GM19395 (cell line): ENCODE results near the gene SLC30A2.

ENCODE experiments used
- ATAC-seq: cut with Tn5 transposase; IDR thresholded peaks from one replicate; pipeline ENCODE4 v1.9.1; 2021; ENCODE audit warnings: mild to moderate bottlenecking, moderate library complexity; ENCODE audit not compliant: unreplicated experiment

SLC30A2 gene

DNA sequence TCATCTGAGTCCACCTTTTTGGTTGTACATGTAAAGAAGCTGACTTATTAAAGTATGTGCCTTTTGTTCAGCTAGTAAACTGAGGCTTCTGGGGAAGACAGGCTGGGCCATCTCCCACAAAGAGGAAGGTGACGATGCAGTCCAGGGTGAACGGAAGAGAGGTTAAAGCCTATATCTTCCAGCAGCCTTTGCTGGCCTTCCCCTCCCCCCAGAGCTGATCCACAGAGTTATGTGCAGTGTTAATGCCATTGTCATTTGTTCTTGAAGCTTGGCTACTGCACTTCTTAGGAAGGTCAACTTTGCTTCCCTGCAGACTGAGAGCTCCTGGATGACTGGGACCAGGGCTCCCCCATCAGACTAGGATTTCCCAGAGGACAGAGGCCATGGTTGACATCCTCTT, 2.2 kb downstream of the SLC30A2 start:
- no peak for ATAC-seq

DNA sequence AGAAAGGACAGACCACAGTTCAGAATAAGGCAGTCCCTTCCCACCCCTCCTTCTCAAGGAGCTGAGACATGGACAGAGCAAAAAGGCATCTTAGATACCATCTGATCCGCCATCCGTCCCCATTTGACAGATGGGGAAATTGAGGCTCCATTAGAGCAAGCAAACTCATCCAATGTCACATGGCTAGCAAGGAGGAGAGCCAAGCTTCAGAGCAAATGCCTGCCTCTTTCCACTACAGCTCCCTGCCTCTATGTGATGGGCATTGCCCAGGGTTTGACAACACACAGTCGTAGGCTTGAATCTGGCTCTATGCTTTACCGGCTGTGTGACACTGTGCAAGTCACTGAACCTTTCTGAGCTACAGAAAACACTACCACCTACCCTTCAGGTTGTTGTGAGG, 3.9 kb downstream of the SLC30A2 start:
- ATAC-seq: no peak

- ATAC-seq: no peak
Measured at GRCh38 chr1:26041401-26041800, 4.5 kb downstream of the SLC30A2 start.

DNA sequence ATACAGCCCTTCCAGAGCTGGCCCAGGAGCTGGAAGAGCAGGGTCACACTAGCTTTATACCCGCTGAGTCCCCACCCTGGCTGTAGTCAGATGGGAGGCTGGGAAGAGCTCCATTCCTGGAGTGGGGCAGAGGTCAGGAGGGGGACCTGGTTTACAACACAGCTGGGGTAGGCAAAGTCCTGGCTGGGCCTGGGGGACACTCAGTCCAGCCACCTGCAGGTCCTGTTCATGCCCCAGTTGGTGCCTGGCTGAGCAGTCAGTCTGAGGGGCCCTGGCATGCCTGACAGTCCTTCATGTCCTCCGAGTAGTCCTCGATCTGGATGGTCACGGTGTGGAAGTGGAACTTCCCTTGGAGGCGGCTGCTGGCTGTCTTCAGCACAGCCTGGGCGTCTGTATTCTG, 7.0 kb downstream of the SLC30A2 start:
- ATAC-seq: no peak

GRCh38 chr1:26038477-26038876, 7.4 kb downstream of the SLC30A2 start:
- no peak for ATAC-seq

DNA sequence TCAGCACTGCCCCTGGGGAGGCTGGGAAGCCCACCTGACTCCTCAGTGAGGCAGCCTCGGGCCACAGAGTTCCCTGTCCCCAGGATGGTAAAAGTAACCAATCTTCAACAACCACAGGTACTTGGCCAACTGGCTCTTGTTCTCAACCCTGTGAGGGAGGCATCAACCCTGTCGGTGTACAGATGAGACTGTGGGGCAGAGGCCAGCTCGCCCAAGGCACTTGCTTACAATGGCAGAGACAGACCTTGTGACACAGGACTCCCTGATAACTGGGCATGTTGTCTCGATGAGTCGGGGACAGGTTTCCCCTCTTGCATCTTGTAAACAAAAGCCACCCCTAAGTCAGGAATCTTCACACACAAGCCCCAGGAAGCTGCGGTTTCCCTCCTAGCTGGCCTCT, 8.0 kb downstream of the SLC30A2 start:
- ATAC-seq: no peak

GRCh38 chr1:26036756-26037281, 9.1 kb downstream of the SLC30A2 start:
- no peak for ATAC-seq

GRCh38 chr1:26035959-26036755, 9.8 kb downstream of the SLC30A2 start:
- ATAC-seq: peak; percentile 78

- ATAC-seq: peak; percentile 88
Measured at GRCh38 chr1:26035203-26035958, 10.5 kb downstream of the SLC30A2 start.

GRCh38 chr1:26034504-26035202, 11.3 kb downstream of the SLC30A2 start:
- ATAC-seq: no peak

DNA sequence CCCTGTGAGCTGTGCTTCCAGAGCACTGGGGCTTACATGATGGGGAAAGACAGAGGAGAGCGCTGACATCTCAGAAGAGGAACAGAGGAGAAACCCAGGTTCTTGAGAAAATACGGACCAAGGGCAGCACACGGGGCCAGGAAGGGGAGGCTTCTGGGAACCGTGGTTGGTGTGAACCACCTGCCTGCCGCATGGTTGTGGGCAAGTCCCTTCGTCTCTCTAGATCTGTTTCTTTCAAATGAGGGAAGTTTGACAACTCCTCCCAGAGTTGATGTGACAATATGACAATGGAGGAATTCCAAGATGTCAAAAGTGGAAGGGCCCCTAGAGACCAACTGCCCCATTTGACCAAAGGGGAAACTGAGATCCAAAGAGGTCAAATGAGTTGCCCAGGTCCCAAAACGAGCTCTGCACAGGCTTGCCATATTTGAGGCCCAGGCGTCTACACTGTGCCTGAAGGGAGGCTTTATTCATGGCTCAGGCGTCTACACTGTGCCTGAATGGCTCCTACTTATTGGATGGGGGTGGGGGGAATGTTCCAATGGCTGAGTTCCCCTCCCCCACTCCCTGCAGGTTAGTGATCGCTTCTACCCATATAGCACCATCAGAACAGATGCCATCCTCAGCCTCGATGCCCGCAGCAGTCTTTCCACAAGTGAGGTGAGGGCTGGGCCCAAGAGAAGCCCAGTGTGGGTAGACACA, 13.1 kb downstream of the SLC30A2 start:
- no peak for ATAC-seq

DNA sequence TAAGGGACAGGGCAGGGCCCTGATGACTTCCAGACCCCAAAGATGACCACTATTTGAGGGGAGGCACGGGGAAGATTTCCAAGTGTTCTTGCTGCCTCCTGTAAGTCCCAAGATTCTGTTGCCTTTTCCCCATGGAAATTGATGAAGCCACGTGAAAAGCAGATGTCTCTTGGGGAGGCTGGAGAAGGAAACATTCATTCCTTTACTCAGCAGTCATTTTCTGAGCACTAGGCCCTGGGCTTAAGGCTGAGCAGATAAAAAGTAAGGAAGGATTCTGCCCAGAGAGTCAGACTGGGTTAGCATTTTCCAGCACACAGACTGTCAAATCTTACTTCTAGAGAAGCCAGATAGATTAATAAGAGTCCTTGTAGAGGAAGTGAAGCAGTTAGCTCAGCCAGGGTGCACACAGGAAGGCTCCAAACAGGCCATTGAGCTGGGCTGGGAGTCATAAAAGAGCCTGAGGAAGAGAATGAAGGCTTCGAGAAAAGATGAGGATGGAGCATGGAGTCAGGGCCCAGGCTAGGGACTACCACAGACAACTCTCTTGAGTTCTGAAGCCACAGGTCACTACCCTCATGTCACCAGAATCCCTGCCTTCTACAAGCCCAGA, 14.2 kb downstream of the SLC30A2 start:
- no peak for ATAC-seq

DNA sequence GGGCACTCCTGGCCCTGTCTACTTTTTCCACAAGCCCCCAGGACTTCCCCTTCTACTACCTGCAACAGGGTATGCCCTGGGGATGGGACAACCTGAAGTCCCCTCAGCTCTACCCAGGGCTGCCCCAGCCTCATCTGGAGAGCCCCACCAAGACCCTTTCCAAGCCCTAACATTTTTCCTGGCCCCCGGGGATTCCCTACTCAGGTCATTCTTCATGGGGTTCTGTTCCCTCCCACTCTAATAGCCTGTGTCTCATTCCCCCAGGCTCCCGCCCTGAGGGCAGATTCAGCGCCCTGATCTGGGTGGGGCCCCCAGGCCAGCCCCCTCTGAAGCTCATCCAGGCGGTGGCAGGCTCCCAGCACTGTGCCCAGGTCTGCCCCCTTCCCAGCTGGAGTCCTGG, 14.7 kb downstream of the SLC30A2 start:
- no peak for ATAC-seq

DNA sequence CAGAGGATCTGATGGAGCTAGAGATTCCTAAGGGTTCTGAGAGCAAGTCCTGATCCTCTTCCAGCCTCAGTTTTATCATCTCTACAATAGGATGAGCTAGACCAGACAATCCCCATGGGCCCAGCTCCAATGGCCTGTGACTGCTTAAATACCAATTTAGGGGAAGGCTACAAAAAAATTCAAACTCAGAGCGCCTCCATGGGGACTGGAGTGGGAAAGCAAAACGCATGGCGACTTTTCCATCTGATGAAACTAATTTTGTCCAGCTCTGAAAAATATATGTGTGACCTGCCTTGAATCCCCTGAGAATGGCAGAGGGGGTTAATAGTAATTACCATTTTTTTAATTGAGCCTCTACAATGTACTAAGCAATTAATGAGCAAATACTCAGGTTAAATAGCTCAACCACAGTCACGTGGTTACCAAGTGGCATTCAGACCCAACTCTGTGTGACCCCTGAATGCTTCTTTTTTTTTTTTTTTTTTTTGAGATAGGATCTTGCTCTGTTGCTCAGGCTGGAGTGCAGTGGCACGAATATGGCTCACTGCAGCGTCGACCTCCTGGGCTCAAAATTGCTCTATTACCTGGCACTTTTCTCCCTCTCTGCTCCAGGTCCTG, 15.9 kb downstream of the SLC30A2 start:
- no peak for ATAC-seq

DNA sequence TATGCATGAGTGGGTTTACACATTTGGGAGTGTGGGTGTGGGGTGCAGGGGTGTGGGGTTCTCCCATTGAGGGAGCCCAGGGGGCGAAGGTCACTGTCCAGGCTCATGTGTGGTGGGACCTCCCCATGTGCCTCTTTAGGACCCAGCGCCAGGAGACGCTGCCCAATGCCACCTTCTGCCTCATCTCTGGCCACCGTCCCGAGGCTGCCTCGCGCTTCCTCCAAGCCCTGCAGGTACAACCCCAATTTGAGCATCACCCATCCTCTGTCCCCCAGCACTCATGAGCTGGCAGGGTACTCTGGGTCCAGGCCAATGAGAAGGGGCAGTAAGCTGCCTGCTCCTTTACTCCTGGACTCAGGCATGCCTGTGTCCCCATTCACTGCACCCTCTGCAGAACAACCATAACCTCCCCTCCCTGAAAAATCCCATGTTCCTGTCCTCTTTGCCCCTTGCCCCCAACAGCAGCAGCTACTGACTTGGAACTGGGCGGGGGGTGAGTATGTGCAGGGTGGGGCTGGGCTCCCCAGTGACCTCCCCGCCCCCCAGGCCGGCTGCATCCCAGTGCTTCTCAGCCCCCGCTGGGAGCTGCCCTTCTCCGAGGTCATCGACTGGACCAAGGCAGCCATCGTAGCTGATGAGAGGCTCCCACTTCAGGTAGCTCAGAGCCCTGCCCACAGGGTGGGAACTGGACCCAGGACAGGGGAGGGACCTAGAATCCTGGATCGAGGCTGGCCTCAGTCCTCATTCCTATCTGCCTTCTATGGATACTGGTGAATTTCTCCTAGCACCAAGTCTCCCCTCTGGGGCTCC, 16.7 kb downstream of the SLC30A2 start:
- no peak for ATAC-seq

- ATAC-seq: no peak
Measured at GRCh38 chr1:26028490-26028980, 17.4 kb downstream of the SLC30A2 start.

DNA sequence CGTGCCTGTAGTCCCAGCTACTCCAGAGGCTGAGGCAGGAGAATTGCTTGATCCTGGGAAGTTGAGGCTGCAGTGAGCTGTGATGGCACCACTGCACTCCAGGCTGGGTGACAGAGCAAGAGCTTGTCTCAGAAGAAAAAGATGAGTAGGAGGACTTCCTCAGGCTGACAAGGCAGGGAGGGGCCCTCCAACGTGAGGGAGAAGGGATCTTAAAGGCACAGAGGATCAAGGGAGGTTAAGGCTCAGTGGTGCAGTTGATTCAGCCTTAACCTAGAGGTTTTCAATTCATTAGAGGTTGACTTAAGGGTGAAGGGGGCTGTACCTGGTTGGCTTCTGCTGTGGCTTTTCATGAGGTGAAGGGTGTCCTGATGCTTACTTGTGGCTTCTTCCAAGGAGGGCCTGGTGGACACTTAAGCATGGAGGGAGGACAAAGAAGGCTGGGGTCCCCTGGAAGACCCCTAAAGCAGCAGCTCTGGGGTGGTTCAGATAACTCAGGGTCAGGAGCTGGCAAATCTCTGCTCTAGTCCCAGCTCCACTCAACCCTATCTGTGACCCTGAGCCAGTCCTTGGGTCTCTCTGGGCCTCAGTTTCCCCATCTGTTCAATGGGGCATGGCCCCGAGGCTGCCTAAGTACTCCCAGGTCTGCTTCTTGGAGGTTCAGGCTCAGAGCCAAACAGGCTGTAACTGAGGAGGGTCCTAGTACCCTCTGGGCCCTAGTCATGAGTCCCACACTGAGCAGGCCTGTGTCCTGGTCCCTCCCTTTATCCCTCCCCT, 18.0 kb downstream of the SLC30A2 start:
- ATAC-seq: no peak

- no peak for ATAC-seq
Measured at GRCh38 chr1:26025517-26025916, 20.4 kb downstream of the SLC30A2 start.
